22Rv1 (cell line): ENCODE data around the gene RBM10.
A peak's percentile ranks its signal among the peaks of the same experiment; 100 is the strongest.

ENCODE experiments used
- H3K27ac ChIP-seq: fragments of 450-650 bp; 2 replicates; pipeline ENCODE4 v1.5.1; 2017
- CTCF ChIP-seq: fragments of 450-650 bp; IDR thresholded peaks from 2 replicates; pipeline ENCODE4 v1.5.1; 2017; ENCODE audit warnings: mild to moderate bottlenecking
- ZFX ChIP-seq: fragments of 450-650 bp; IDR thresholded peaks from 2 replicates; pipeline ENCODE4 v1.6.1; 2017; ENCODE audit warnings: antibody characterized with exemption, borderline replicate concordance

Gene RBM10

GRCh38 chrX:47224896-47225290 lies 79.9 kb downstream of the RBM10 start:
- TF ChIP-seq ZFX (no peak), CTCF (no peak)
- no peak overlapping the region for H3K27ac ChIP-seq

GRCh38 chrX:47226071-47226470 lies 81.0 kb downstream of the RBM10 start:
- no peak overlapping the region for H3K27ac ChIP-seq

GRCh38 chrX:47226531-47227333 lies 81.7 kb downstream of the RBM10 start:
- H3K27ac ChIP-seq, result no peak overlapping the region
- no peak for TF ChIP-seq CTCF
- TF ChIP-seq ZFX, result no peak

More at GRCh38 chrX:47226071-47226470, 81.0 kb downstream of the RBM10 start:
- no peak for TF ChIP-seq CTCF
- no peak for TF ChIP-seq ZFX

- TF ChIP-seq CTCF (no peak), ZFX (no peak)
- H3K27ac ChIP-seq, result no peak overlapping the region
Measured at GRCh38 chrX:47227334-47227583, 82.2 kb downstream of the RBM10 start.

- TF ChIP-seq ZFX (no peak), CTCF (no peak)
Measured at GRCh38 chrX:47228550-47229270, 83.7 kb downstream of the RBM10 start.

GRCh38 chrX:47229427-47229826 lies 84.4 kb downstream of the RBM10 start:
- no peak for TF ChIP-seq ZFX
- no peak for TF ChIP-seq CTCF
- H3K27ac ChIP-seq, result no peak overlapping the region

More at GRCh38 chrX:47228550-47229270, 83.7 kb downstream of the RBM10 start:
- no peak overlapping the region for H3K27ac ChIP-seq

GRCh38 chrX:47230136-47230868 lies 85.3 kb downstream of the RBM10 start:
- no peak for TF ChIP-seq ZFX
- TF ChIP-seq CTCF, result no peak
- H3K27ac ChIP-seq, result peak overlapping the region; percentile 87; the same call in 1 of the 2 replicates
